SU-DHL-6 (cell line): ENCODE results near the gene MAFF.

Experiments
- H2AFZ ChIP-seq: fragments of 200-600 bp; sonication (generic); 2 replicates; pipeline ENCODE4 v1.6.1; 2014; ENCODE audit warnings: low read depth, mild to moderate bottlenecking, moderate library complexity, mixed read lengths, antibody characterized with exemption, low read length; ENCODE audit not compliant: severe bottlenecking
- H3F3A ChIP-seq: fragments of 200-600 bp; shearing (Covaris generic); 2 replicates; pipeline ENCODE4 v1.6.0; 2016; ENCODE audit warnings: antibody characterized with exemption, mild to moderate bottlenecking; ENCODE audit not compliant: insufficient read depth
- H3K27ac ChIP-seq: fragments of 200-600 bp; sonication (generic); 2 replicates; pipeline ENCODE4 v1.5.1; 2016; ENCODE audit warnings: low read depth, mild to moderate bottlenecking, low read length, moderate library complexity, mixed read lengths
- H3K27me3 ChIP-seq: fragments of 200-600 bp; sonication (generic), shearing (Covaris generic); 2 replicates; pipeline ENCODE4 v1.6.0; 2014; ENCODE audit warnings: mild to moderate bottlenecking, low read length
- H3K36me3 ChIP-seq: fragments of 200-600 bp; sonication (generic); 2 replicates; pipeline ENCODE4 v1.6.1; 2014; ENCODE audit warnings: mild to moderate bottlenecking, low read length, mixed read lengths
- H3K4me2 ChIP-seq: fragments of 300-600, 200-600 bp; shearing (Covaris generic), sonication (generic); 2 replicates; pipeline ENCODE4 v1.6.0; 2014; ENCODE audit warnings: low read length, low read depth, mild to moderate bottlenecking; ENCODE audit not compliant: poor library complexity, severe bottlenecking
- H3K4me3 ChIP-seq: fragments of 200-600 bp; sonication (generic); 2 replicates; pipeline ENCODE4 v1.5.1; 2014; ENCODE audit warnings: antibody characterized with exemption, low read length, mild to moderate bottlenecking, mixed read lengths; ENCODE audit not compliant: insufficient read depth, poor library complexity, severe bottlenecking
- H3K79me2 ChIP-seq: fragments of 200-600 bp; sonication (generic); 2 replicates; pipeline ENCODE4 v1.6.1; 2014; ENCODE audit warnings: mild to moderate bottlenecking, low read length, moderate library complexity; ENCODE audit not compliant: insufficient read depth
- H3K9ac ChIP-seq: fragments of 200-600 bp; sonication (generic); 2 replicates; pipeline ENCODE4 v1.7.0; 2014; ENCODE audit warnings: mild to moderate bottlenecking, low read length
- H3K9me2 ChIP-seq: fragments of 200-600 bp; sonication (generic); replicated peaks from 2 replicates; pipeline ENCODE4 v1.6.1; 2014; ENCODE audit warnings: low read length; ENCODE audit not compliant: insufficient read depth
- H3K9me3 ChIP-seq: fragments of 200-600 bp; sonication (generic); 2 replicates; pipeline ENCODE4 v1.6.1; 2014; ENCODE audit warnings: low read length, mixed read lengths; ENCODE audit not compliant: insufficient read depth
- H4K20me1 ChIP-seq: fragments of 200-600 bp; sonication (generic); 2 replicates; pipeline ENCODE4 v1.6.1; 2014; ENCODE audit warnings: low read depth, mild to moderate bottlenecking, antibody characterized with exemption, low read length, moderate library complexity, mixed read lengths
- CTCF ChIP-seq: fragments of 200-600 bp; sonication (generic); IDR thresholded peaks from one replicate; pipeline ENCODE4 v1.5.1; 2017; ENCODE audit warnings: antibody characterized with exemption, mild to moderate bottlenecking, low read length, moderate library complexity; ENCODE audit not compliant: insufficient read depth, poor library complexity, severe bottlenecking
- EZH2phosphoT487 ChIP-seq: fragments of 200-600 bp; sonication (generic), shearing (Covaris generic); conservative IDR thresholded peaks from 2 replicates; pipeline ENCODE4 v1.6.1; 2018; ENCODE audit warnings: mild to moderate bottlenecking, antibody characterized with exemption, low read length, moderate library complexity, mixed read lengths

Gene MAFF

DNA sequence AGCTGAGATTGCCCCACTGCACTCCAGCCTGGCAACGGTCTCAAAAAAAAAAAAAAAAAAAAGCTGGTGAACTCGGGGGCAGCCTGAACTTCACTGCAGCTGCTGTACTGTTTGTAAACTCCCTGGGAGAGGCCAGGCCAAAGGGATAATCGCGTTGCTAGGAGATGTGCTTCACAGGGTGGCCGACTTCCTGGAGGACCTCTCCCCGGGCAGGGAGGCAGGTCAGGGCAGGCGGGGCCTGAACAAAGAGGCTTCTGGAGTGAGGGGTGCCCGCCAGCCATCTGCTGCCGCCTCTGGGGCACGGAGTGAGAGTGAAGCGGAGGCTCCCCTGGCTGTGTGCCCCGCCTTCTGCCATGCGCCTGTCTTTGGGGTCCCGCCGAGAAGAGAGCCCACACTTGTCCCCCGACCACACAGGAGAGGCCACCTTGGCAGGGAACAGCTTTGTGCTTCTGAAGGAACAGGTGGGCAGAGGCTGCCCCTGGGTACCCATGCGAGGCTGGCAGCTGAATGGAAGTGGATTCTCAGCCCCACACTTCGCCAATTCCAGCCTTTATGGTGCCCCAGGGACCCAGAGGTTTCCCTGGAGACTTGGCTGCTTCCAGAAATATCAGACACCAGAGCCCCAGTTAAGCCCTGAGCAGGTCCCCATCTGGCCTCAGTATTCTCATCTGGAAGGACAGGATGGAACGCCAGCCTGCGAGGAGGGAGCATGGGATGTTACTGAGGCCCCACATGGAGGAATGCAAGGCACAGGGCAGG, 41.4 kb downstream of the MAFF start:
- Histone ChIP-seq H3K9me2 (no peaks in the 10 kb centered on the region), H3K27ac (no peak overlapping the region), H3K9me3 (no peaks in the 10 kb centered on the region), H3K9ac (no peak overlapping the region), H3K4me2 (no peak overlapping the region), H4K20me1 (no peaks in the 10 kb centered on the region), H3K79me2 (no peaks in the 10 kb centered on the region), H3K27me3 (no peaks in the 10 kb centered on the region), H3F3A (no peaks in the 10 kb centered on the region), H3K4me3 (no peak overlapping the region), H3K36me3 (no peaks in the 10 kb centered on the region), H2AFZ (no peak overlapping the region)
- TF ChIP-seq CTCF: no peak

GRCh38 chr22:38244106-38244505, 42.3 kb downstream of the MAFF start:
- Histone ChIP-seq H3F3A (no peaks in the 10 kb centered on the region), H3K9ac (no peak overlapping the region), H3K9me2 (no peaks in the 10 kb centered on the region), H3K4me2 (no peak overlapping the region), H3K36me3 (no peaks in the 10 kb centered on the region), H3K9me3 (no peaks in the 10 kb centered on the region), H3K27me3 (no peaks in the 10 kb centered on the region), H3K4me3 (no peak overlapping the region), H3K27ac (no peak overlapping the region), H2AFZ (no peak overlapping the region), H3K79me2 (no peaks in the 10 kb centered on the region), H4K20me1 (no peaks in the 10 kb centered on the region)
- TF ChIP-seq CTCF (no peak), EZH2phosphoT487 (no peak)

- no peaks in the 10 kb centered on the region for H3K36me3 ChIP-seq
- no peaks in the 10 kb centered on the region for H3K9me2 ChIP-seq
- no peak overlapping the region for H3K4me2 ChIP-seq
- no peak overlapping the region for H3K4me3 ChIP-seq
- no peaks in the 10 kb centered on the region for H3K9me3 ChIP-seq
- no peak overlapping the region for H3K9ac ChIP-seq
- no peaks in the 10 kb centered on the region for H4K20me1 ChIP-seq
- no peaks in the 10 kb centered on the region for H3K79me2 ChIP-seq
- TF ChIP-seq EZH2phosphoT487 (no peak), CTCF (no peak)
- no peak overlapping the region for H2AFZ ChIP-seq
- no peaks in the 10 kb centered on the region for H3F3A ChIP-seq
- H3K27me3 ChIP-seq: no peaks in the 10 kb centered on the region
- H3K27ac ChIP-seq: no peak overlapping the region
These were observed 44.4 kb downstream of the MAFF start for GRCh38 chr22:38246046-38246658.
